Uterus (tissue), 4 donors: ENCODE measurements around the gene RFX1. TPM values are rescaled to one million over a fixed set of nuclear protein-coding genes. Genes with fewer than 3 reads are reported as not detected.
A peak's percentile ranks its signal among the peaks of the same experiment; 100 is the strongest.

ENCODE experiments used
- DNase-seq, 2 donors: peaks; one replicate each; pipeline ENCODE4 v3.0.0-alpha.2; 2019 to 2020
- H3K27ac ChIP-seq, 2 donors: fragments of 200-600 bp; sonication (generic); 1 replicate in 1 of 2; 2 replicates in 1 of 2; pipeline ENCODE4 v1.5.1; 2016 to 2018
- H3K27me3 ChIP-seq, 2 donors: fragments of 200-600 bp; sonication (generic); one replicate each; pipeline ENCODE4 v1.5.1; 2018 to 2019; ENCODE audit warnings: control low read depth in 1 of 2
- H3K36me3 ChIP-seq, 2 donors: fragments of 200-600 bp; sonication (generic); one replicate each; pipeline ENCODE4 v1.5.1; 2019; ENCODE audit warnings: control low read depth in 1 of 2
- H3K4me1 ChIP-seq, 2 donors: fragments of 200-600 bp; sonication (generic); one replicate each; pipeline ENCODE4 v1.5.1; 2018 to 2019; ENCODE audit warnings: control low read depth in 1 of 2
- H3K4me3 ChIP-seq, 2 donors: fragments of 200-600 bp; sonication (generic); 1 replicate in 1 of 2; 2 replicates in 1 of 2; pipeline ENCODE4 v1.5.1; 2018 to 2019; ENCODE audit warnings: mild to moderate bottlenecking in 1 of 2
- H3K9me3 ChIP-seq, 2 donors: fragments of 200-600 bp; sonication (generic); one replicate each; pipeline ENCODE4 v1.5.1; 2019; ENCODE audit warnings: control low read depth in 1 of 2
- POLR2A ChIP-seq, 2 donors: fragments of 450-650 bp; IDR thresholded peaks; one replicate each; pipeline ENCODE4 v1.6.1; 2016; ENCODE audit warnings: antibody characterized with exemption in 2 of 2, mild to moderate bottlenecking in 1 of 2, moderate library complexity in 1 of 2
- intact Hi-C: fragments of 100-400 bp; cut with DNase I; formaldehyde crosslinking; loops from one replicate; pipeline ENCODE4 v1.15.1; 2023; ENCODE audit warnings: low total_unique reads
- total RNA-seq, 4 donors: library from RNA; depleted of rRNA in 3 of 4; stranded (reverse); fragments of >200 nt in 3 of 4; gene quantifications; one replicate each; pipeline versions ENCODE4 v1.1.0 to v1.2.4, GENCODE V29; 2014 to 2023
- TF ChIP-seq, protein P1 (sequence below), 4 experiments: fragments of 200-600 bp in 2 of 4; fragments of 450-650 bp in 2 of 4; sonication (generic) in 2 of 4; IDR thresholded peaks; one replicate each; pipeline ENCODE4 v1.5.1; 2016 to 2019; ENCODE audit warnings: antibody characterized with exemption in 4 of 4, mild to moderate bottlenecking in 2 of 4, moderate library complexity in 1 of 4
- donor health status: DM: yes; HTN: yes; CAD: no.

RFX1 gene
- total RNA-seq, 4 donors from 2014 or later, result 0.26 to 14.1 (median 4.1) TPM

DNA sequence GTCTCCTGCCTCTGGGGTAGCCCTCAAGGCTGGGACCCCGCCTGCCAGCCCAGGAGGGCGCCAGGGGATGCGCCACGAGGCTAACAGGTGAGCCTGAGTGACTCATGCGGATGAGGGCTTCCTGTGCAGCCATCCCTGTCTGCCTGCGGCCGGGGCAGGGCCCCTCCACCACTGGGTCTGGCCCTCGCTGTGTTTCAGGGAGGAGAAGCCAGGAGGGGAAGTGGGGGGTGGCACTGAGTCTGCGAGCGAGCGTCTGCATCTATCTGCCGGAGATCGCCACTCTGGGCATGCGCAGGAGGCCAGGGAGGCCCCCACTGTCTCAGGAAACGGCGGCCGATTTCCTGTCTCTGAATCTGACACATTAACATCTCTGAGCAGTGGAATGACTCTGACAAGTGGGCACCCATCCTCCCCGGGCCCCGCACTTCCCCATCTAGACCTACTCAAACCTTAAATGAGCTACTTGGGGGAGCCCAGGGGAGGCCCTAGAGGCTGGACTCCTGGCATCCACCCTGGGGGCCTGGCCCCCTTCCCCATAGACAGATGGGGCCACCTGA is 19.7 kb downstream of the RFX1 start:
- Histone ChIP-seq H3K27me3 (no peaks in the 10 kb centered on the region), H3K36me3 (no peaks in the 10 kb centered on the region), H3K4me3 (no peak overlapping the region), H3K4me1 (no peaks in the 10 kb centered on the region), H3K9me3 (no peaks in the 10 kb centered on the region), H3K27ac (peak overlapping the region; percentile 63 to 81)
- TF ChIP-seq POLR2A (IDR thresholded peaks at IDR 0.05), result no peak
- TF ChIP-seq, protein P1, sequence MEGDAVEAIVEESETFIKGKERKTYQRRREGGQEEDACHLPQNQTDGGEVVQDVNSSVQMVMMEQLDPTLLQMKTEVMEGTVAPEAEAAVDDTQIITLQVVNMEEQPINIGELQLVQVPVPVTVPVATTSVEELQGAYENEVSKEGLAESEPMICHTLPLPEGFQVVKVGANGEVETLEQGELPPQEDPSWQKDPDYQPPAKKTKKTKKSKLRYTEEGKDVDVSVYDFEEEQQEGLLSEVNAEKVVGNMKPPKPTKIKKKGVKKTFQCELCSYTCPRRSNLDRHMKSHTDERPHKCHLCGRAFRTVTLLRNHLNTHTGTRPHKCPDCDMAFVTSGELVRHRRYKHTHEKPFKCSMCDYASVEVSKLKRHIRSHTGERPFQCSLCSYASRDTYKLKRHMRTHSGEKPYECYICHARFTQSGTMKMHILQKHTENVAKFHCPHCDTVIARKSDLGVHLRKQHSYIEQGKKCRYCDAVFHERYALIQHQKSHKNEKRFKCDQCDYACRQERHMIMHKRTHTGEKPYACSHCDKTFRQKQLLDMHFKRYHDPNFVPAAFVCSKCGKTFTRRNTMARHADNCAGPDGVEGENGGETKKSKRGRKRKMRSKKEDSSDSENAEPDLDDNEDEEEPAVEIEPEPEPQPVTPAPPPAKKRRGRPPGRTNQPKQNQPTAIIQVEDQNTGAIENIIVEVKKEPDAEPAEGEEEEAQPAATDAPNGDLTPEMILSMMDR (IDR thresholded peaks at IDR 0.05), result no peak
- intact Hi-C loops, result no loop called here
- DNase-seq, result peak; percentile 74 to 77

- H3K4me3 ChIP-seq, result no peak overlapping the region
- no peak for DNase-seq
- intact Hi-C loops, result no loop called here
- no peaks in the 10 kb centered on the region for H3K9me3 ChIP-seq
- H3K27ac ChIP-seq, result peak overlapping the region; percentile 63 to 81
- H3K36me3 ChIP-seq, result no peaks in the 10 kb centered on the region
- H3K27me3 ChIP-seq, result no peaks in the 10 kb centered on the region
- no peaks in the 10 kb centered on the region for H3K4me1 ChIP-seq
- TF ChIP-seq POLR2A (IDR thresholded peaks at IDR 0.05), result no peak
- TF ChIP-seq, protein P1 (IDR thresholded peaks at IDR 0.05), result no peak
These were observed 20.3 kb downstream of the RFX1 start for GRCh38 chr19:13985771-13986347.

GRCh38 chr19:13984875-13985741 is 21.0 kb downstream of the RFX1 start:
- intact Hi-C loops, result no loop called here
- Histone ChIP-seq H3K27me3 (no peaks in the 10 kb centered on the region), H3K4me3 (no peak overlapping the region), H3K36me3 (no peaks in the 10 kb centered on the region), H3K9me3 (no peaks in the 10 kb centered on the region), H3K27ac (no peak overlapping the region), H3K4me1 (no peaks in the 10 kb centered on the region)
- no peak for TF ChIP-seq POLR2A (IDR thresholded peaks at IDR 0.05)
- TF ChIP-seq, protein P1 (IDR thresholded peaks at IDR 0.05), result no peak
- DNase-seq, result no peak

GRCh38 chr19:13984186-13984585 is 21.9 kb downstream of the RFX1 start:
- Histone ChIP-seq H3K9me3 (no peaks in the 10 kb centered on the region), H3K4me3 (no peak overlapping the region), H3K36me3 (no peaks in the 10 kb centered on the region), H3K27ac (no peak overlapping the region), H3K27me3 (no peaks in the 10 kb centered on the region), H3K4me1 (peaks cover 0 to 6% of the 10 kb centered on the region in 2 donors)
- intact Hi-C loops, result no loop called here
- TF ChIP-seq, protein P1 (IDR thresholded peaks at IDR 0.05), result no peak
- no peak for TF ChIP-seq POLR2A (IDR thresholded peaks at IDR 0.05)
- DNase-seq, result no peak
